NCI-H2107 treated with DMSO at 0.1 percent for 48 hours (cell line): ENCODE results near the gene SUDS3.
"Not testable (repeated sequence)": the region's sequence is repeated elsewhere in the genome, so short reads cannot be mapped to it uniquely, and the experiment has no call there.

Source experiments
- DNase-seq: peaks from one replicate; lab custom pipeline; 2025; ENCODE audit not compliant: unreplicated experiment; lab: John Stamatoyannopoulos, UW

SUDS3 gene

DNA sequence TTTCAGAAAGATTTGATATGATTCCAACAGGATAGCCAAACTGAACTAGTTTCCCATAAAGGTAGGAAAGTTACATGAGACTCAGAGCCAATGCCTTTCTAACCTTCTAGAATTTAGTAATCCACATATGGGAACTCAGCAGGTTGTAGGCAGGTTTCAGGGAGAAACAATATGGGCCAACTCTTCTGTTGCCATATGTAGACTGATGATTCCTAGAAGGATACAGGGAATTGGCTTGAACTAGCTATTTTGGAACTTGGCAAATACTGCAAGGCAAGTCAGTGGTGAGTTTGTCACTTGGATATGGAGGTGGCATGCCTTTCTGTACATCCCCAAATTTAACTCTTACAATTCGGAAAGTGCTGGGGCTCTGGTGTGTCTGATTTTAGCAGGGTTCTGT is 15.5 kb downstream of the SUDS3 start:
- no peak for DNase-seq

- DNase-seq: no peak
Observed at GRCh38 chr12:118397708-118398440, 21.5 kb downstream of the SUDS3 start.

DNA sequence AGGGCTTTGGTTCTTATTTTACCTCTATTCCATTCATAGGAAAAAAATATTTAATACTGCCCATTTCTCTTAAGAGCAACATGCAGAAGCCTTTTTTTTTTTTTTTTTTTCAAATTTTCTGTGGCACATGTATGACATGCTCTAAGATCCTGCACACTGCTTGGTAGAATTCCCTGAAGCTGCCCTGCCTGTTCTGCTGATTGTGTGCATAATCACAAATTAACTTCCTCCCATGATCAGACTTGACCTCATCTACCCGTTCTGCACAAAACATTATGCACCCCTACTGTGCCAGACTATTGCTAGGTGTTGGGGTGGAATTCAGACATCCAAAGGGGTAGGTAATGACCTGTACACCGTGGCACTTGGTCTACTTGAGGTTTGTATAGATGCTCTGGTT is 22.2 kb downstream of the SUDS3 start:
- DNase-seq: no peak

DNA sequence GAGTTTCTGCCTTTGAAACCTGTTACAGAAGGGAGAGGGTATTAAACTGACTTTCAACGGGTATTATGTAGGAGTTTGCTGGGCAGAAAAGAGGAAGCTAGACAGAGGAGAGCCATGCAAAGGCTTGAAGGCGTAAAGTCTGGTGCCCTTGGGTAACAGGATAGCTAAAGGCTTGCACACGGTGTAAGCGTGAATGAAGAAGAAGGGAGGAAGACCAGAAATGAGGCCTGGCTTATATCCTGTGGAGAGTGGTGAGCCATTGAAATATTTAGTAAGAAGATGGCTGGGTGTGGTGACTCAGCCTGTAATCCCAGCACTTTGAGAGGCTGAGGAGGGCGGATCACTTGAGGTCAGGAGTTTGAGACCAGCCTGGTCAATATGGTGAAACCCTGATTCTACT is 22.6 kb downstream of the SUDS3 start:
- no peak for DNase-seq

DNA sequence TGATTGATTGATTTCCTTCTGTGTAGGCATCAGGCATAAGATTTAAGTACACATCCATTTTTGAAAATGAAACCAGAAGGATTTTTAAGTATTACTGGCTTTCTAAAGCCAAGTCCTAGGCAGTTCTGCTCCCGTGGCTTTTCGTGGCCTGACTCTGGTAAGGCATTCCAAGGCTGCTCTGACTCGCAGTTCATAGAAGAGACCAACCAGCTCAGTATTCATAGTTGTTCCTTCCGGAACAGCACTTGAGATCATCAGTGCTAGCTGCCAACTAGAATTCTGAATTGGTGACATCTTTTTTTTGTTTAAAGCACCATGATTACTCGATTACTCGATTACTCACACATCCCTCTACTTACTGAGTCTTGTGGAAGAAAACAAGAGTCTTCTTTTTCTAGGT is 25.9 kb downstream of the SUDS3 start:
- DNase-seq: no peak

DNA sequence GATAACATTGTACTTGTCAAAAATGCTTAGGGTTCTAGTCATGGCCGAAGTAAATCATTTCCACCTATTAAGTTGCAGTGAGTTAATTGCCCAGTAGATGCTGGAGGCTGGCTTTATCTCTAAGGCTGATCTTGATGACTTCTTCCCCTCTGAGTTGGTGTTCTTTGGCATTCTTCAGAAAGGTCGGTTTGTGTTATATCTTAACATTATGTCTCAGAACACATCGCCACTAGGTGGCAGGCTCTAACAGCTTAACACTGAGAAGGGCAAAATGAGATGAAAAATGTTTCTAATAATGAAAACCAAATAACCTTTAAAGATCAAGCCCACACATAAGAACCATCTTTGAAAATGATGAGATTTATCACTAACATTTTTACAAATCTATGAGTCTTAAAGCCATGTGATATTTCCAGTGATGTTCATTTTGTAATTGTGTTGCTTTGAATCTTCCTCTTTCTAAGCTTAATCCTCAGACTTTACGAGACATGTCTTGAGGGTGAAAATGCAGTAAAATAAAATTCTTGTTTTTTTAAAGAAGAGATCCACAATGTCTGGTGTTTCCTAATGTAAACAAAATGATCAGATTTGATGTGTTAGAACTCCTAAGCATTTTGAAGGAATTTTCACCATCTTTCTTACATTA is 28.6 kb downstream of the SUDS3 start:
- DNase-seq: peak; percentile 48

DNA sequence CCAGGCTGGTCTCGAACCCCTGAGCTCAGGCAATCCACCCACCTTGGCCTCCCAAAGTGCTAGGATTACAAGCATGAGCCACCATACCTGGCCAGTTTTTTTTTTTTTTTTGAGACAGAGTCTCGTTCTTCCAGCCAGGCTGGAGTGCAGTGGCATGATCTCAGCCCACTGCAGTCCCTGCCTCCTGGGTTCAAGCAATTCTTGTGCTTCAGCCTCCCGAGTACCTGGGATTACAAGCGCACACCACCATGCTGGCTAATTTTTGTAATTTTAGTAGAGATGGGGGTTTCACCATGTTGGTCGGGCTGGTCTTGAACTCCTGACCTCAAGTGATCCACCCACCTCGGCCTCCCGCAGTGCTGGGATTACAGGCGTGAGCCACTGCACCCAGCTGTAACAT is 31.9 kb downstream of the SUDS3 start:
- not testable (repeated sequence) for DNase-seq

DNA sequence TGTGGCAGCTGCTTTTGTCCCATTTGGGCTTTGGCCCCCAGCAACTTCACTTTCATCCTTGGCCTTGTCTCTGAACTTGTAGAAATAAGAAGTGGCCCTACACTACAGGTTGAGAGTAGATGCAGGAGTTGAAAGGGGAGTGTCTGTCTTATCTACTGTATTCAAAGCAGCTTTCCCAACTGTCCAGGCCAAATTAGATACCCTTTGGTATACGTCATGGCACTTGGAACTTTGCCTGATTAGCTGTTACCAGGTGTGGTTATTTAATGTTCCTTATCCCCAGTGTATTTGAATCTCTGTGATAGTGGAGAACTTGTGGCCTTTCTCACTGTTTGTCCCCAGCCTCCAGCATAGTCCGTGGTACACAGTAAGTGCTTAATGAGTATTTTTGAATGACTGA is 33.5 kb downstream of the SUDS3 start:
- DNase-seq: no peak

GRCh38 chr12:118417942-118418341 is 41.6 kb downstream of the SUDS3 start:
- DNase-seq: no peak

GRCh38 chr12:118418385-118419057 is 42.2 kb downstream of the SUDS3 start:
- DNase-seq: no peak

GRCh38 chr12:118420673-118421072 is 44.3 kb downstream of the SUDS3 start:
- no peak for DNase-seq

- no peak for DNase-seq
Observed at GRCh38 chr12:118424884-118425283, 48.5 kb downstream of the SUDS3 start.

- DNase-seq: no peak
Observed at GRCh38 chr12:118425364-118425763, 49.0 kb downstream of the SUDS3 start.

- no peak for DNase-seq
Observed at GRCh38 chr12:118427819-118428218, 51.5 kb downstream of the SUDS3 start.

GRCh38 chr12:118428643-118429042 is 52.3 kb downstream of the SUDS3 start:
- no peak for DNase-seq

- no peak for DNase-seq
Observed at GRCh38 chr12:118429688-118430383, 53.5 kb downstream of the SUDS3 start.

GRCh38 chr12:118430516-118430915 is 54.2 kb downstream of the SUDS3 start:
- DNase-seq: no peak

DNA sequence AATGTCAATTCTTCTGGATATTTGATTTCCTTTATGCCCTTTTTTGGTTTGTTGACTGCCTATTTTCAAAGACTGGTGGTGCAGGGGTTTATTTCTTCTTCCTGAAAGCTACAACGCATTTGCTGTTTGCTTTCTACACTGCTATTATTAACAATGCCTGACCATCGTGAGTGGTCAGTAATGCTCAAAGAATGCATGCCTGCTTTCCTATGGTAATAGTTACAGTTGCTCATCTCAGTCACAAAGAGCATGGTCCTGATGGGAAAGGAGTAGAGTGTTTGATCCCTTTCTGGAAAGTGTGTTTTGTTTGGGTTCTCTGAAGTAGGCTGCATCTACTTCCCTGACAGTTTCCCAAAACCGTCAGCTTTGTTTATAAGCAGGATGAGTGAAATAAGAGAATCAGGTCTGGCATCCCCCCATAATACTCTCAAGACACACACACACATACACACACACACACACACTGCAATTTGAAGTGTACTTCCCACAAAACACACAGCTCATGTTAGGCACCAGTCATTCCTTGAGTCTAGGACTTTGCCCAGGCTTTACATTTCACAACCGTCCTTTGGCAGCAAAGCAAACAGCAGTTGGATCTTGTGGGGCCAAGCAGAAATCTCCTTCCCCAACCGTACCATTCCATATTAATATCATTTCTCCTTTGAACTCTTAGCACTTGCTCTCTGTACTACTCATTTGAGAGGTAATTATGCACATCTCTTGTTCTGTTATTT is 56.6 kb downstream of the SUDS3 start:
- no peak for DNase-seq

GRCh38 chr12:118436002-118436730 is 59.8 kb downstream of the SUDS3 start:
- DNase-seq: no peak

- DNase-seq: no peak
Observed at GRCh38 chr12:118436986-118437385, 60.6 kb downstream of the SUDS3 start.
